ENCODE data around the gene ADARB1. TPM values are rescaled to one million over a fixed set of nuclear protein-coding genes. Genes with fewer than 3 reads are reported as not detected.

The ADARB1 gene
- total RNA-seq, 2 experiments from 2014 or later: 6.6 to 20.5 TPM

DNA sequence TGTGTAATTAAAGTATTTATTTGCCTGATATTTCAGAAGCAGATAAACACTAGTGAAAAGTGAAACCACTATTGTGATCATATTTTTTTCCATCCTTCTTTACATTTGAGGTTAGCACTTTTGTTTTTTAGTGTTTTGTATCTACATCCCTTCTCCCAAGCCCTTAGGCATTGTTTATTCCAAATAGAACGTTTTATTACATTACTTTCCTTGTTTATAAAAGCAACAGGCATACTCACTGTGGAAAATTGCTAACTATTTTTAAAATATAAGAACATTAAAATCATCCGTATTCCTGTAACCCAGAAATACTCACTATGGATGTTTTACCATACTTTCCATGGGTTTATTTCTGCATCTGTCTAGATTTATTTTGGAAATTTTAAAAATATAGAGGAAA lies 109.5 kb downstream of the ADARB1 start:
- POLR2A ChIA-PET: no interaction called here

DNA sequence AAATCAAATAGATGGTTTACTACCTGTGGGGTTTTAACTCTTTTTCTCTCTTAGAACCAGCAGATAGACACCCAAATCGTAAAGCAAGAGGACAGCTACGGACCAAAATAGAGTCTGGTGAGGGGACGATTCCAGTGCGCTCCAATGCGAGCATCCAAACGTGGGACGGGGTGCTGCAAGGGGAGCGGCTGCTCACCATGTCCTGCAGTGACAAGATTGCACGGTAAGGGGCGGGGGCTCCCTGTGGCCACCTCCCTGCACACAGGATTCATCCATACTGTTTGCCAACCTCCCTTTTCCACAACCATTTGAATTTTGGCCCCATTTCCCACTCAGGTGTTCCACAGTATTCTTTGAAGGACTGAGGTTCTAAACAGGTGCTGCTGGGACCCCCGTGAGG lies 110.5 kb downstream of the ADARB1 start:
- H3K9me3 ChIP-seq (ENCODE audit: low read length): peaks cover 24% of the 10 kb centered on the region
- no peak for DNase-seq (ENCODE audit: low spot score)
- no peak overlapping the region for H2AFZ ChIP-seq (ENCODE audit: low read length)
- TF ChIP-seq EZH2phosphoT487 (IDR thresholded peaks at IDR 0.05; ENCODE audit: borderline replicate concordance, low read depth, low read length): no peak
- TF ChIP-seq CTCF (conservative IDR thresholded peaks at IDR 0.05; ENCODE audit: low read length): no peak
- H3K4me1 ChIP-seq (ENCODE audit: insufficient read depth, low read length, poor library complexity, severe bottlenecking): no peaks in the 10 kb centered on the region
- CTCF ChIA-PET (ENCODE audit: unreplicated experiment): no interaction called here
- intact Hi-C loops (cut with micrococcal nuclease; ENCODE audit: unreplicated experiment): no loop called here
- no peak overlapping the region for H3K4me3 ChIP-seq (ENCODE audit: low read depth, low read length, poor library complexity, severe bottlenecking)
- no peaks in the 10 kb centered on the region for H3K79me2 ChIP-seq (ENCODE audit: insufficient read depth, low read depth, low read length)
- H3K36me3 ChIP-seq (ENCODE audit: insufficient read depth, low read length): no peaks in the 10 kb centered on the region
- no peaks in the 10 kb centered on the region for H4K20me1 ChIP-seq (ENCODE audit: insufficient read depth, low read length)
- no TSS peak for BruUV-seq (replicated peaks)
- no peaks in the 10 kb centered on the region for H3K9me2 ChIP-seq (ENCODE audit: insufficient read depth, low read length)
- no peak overlapping the region for H3K4me2 ChIP-seq (ENCODE audit: low read length)
- no peak overlapping the region for H3K27ac ChIP-seq (ENCODE audit: low read depth, low read length, poor library complexity, severe bottlenecking)
- POLR2A ChIA-PET: no interaction called here

More for the DNA sequence above, 109.5 kb downstream of the ADARB1 start:
- no peaks in the 10 kb centered on the region for H3K4me1 ChIP-seq (ENCODE audit: insufficient read depth, low read length, poor library complexity, severe bottlenecking)
- no peaks in the 10 kb centered on the region for H4K20me1 ChIP-seq (ENCODE audit: insufficient read depth, low read length)
- CTCF ChIA-PET (ENCODE audit: unreplicated experiment): no interaction called here
- intact Hi-C loops (cut with micrococcal nuclease; ENCODE audit: unreplicated experiment): no loop called here
- no peaks in the 10 kb centered on the region for H3K36me3 ChIP-seq (ENCODE audit: insufficient read depth, low read length)
- H3K9me2 ChIP-seq (ENCODE audit: insufficient read depth, low read length): no peaks in the 10 kb centered on the region
- no peak overlapping the region for H2AFZ ChIP-seq (ENCODE audit: low read length)
- H3K9me3 ChIP-seq (ENCODE audit: low read length): peaks cover 19% of the 10 kb centered on the region
- no peak for DNase-seq (ENCODE audit: low spot score)
- no TSS peak for BruUV-seq (replicated peaks)
- H3K27ac ChIP-seq (ENCODE audit: low read depth, low read length, poor library complexity, severe bottlenecking): no peak overlapping the region
- no peaks in the 10 kb centered on the region for H3K79me2 ChIP-seq (ENCODE audit: insufficient read depth, low read depth, low read length)
- H3K4me2 ChIP-seq (ENCODE audit: low read length): no peak overlapping the region
- TF ChIP-seq CTCF (conservative IDR thresholded peaks at IDR 0.05; ENCODE audit: low read length) (no peak), EZH2phosphoT487 (IDR thresholded peaks at IDR 0.05; ENCODE audit: borderline replicate concordance, low read depth, low read length) (no peak)
- no peak overlapping the region for H3K4me3 ChIP-seq (ENCODE audit: low read depth, low read length, poor library complexity, severe bottlenecking)

DNA sequence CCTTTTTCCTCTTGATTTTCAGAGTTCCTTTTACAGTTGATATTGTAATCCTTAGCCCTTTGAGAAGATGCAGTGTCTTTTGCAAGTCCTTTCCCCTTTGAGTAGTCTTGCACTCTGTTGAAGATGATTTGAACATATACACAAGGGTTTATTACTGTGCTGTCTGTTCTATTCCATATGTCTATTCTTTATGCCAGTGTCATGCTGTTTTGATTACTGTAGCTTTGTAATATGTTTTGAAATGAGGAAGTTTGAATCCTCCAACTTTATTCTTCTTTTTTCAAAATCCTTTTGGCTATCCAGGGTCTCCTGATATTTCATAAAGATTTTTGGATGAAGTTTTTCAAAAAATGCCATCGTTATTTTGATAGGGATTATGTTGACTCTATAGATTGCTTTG lies 112.3 kb downstream of the ADARB1 start:
- ChIA-PET CTCF (ENCODE audit: unreplicated experiment) (no interaction called here), POLR2A (no interaction called here)
- no peak for TF ChIP-seq CTCF (conservative IDR thresholded peaks at IDR 0.05; ENCODE audit: low read length)
- no peak for TF ChIP-seq EZH2phosphoT487 (IDR thresholded peaks at IDR 0.05; ENCODE audit: borderline replicate concordance, low read depth, low read length)

More for the DNA sequence above, 112.3 kb downstream of the ADARB1 start:
- Histone ChIP-seq H3K27ac (ENCODE audit: low read depth, low read length, poor library complexity, severe bottlenecking) (no peak overlapping the region), H3K4me1 (ENCODE audit: insufficient read depth, low read length, poor library complexity, severe bottlenecking) (no peaks in the 10 kb centered on the region), H3K9me2 (ENCODE audit: insufficient read depth, low read length) (no peaks in the 10 kb centered on the region), H2AFZ (ENCODE audit: low read length) (no peak overlapping the region), H3K4me3 (ENCODE audit: low read depth, low read length, poor library complexity, severe bottlenecking) (no peak overlapping the region), H3K36me3 (ENCODE audit: insufficient read depth, low read length) (no peaks in the 10 kb centered on the region), H3K9me3 (ENCODE audit: low read length) (peaks cover 30% of the 10 kb centered on the region), H3K4me2 (ENCODE audit: low read length) (no peak overlapping the region), H3K79me2 (ENCODE audit: insufficient read depth, low read depth, low read length) (no peaks in the 10 kb centered on the region), H4K20me1 (ENCODE audit: insufficient read depth, low read length) (no peaks in the 10 kb centered on the region)
- no peak for DNase-seq (ENCODE audit: low spot score)
- no TSS peak for BruUV-seq (replicated peaks)
- intact Hi-C loops (cut with micrococcal nuclease; ENCODE audit: unreplicated experiment): no loop called here

Data from OCI-LY7 (cell line).